GM23338 (cell line): ENCODE data around the gene GDAP1L1. TPM values are rescaled to one million over a fixed set of nuclear protein-coding genes. Genes with fewer than 3 reads are reported as not detected.

Experiments
- ATAC-seq: fragments of 200-7000 bp; cut with Tn5 transposase; 3 replicates; pipeline ENCODE4 v1.9.1; 2020
- DNase-seq: peaks from one replicate; pipeline ENCODE4 v3.0.0-alpha.2; 2015; ENCODE audit warnings: low spot score
- H2AFZ ChIP-seq: fragments of 200-600 bp; sonication (generic); 2 replicates; pipeline ENCODE4 v1.8.0; 2016; ENCODE audit warnings: antibody characterized with exemption, mild to moderate bottlenecking, moderate library complexity
- H3F3A ChIP-seq: fragments of 200-600 bp; sonication (generic); replicated peaks from 2 replicates; pipeline ENCODE4 v1.8.0; 2017; ENCODE audit warnings: antibody characterized with exemption, mixed run types, low read depth
- H3K27ac ChIP-seq: fragments of 200-600 bp; sonication (generic); 2 replicates; pipeline ENCODE4 v1.6.1; 2016; ENCODE audit warnings: low read depth
- H3K27me3 ChIP-seq: fragments of 200-600 bp; sonication (generic); 2 replicates; pipeline ENCODE4 v1.8.0; 2016; ENCODE audit warnings: mild to moderate bottlenecking, mixed run types, moderate library complexity; ENCODE audit not compliant: insufficient read depth
- H3K36me3 ChIP-seq: fragments of 200-600 bp; sonication (generic); 2 replicates; pipeline ENCODE4 v1.8.0; 2016; ENCODE audit warnings: mild to moderate bottlenecking; ENCODE audit not compliant: insufficient read depth
- H3K4me1 ChIP-seq: fragments of 200-600 bp; sonication (generic); 2 replicates; pipeline ENCODE4 v1.8.0; 2016; ENCODE audit warnings: mild to moderate bottlenecking, moderate library complexity; ENCODE audit not compliant: insufficient read depth
- H3K4me2 ChIP-seq: fragments of 200-600 bp; sonication (generic); 2 replicates; pipeline ENCODE4 v1.7.1; 2017; ENCODE audit warnings: mixed run types
- H3K4me3 ChIP-seq: fragments of 200-600 bp; sonication (generic); 2 replicates; pipeline ENCODE4 v1.6.1; 2016; ENCODE audit warnings: mixed run types
- H3K79me2 ChIP-seq: fragments of 200-600 bp; sonication (generic); replicated peaks from 2 replicates; pipeline ENCODE4 v1.8.0; 2017; ENCODE audit warnings: mild to moderate bottlenecking; ENCODE audit not compliant: insufficient read depth
- H3K9me2 ChIP-seq: fragments of 200-600 bp; sonication (generic); 2 replicates; pipeline ENCODE4 v1.8.0; 2017; ENCODE audit not compliant: insufficient read depth
- H4K20me1 ChIP-seq: fragments of 200-600 bp; sonication (generic); replicated peaks from 2 replicates; pipeline ENCODE4 v1.8.0; 2017; ENCODE audit warnings: mild to moderate bottlenecking; ENCODE audit not compliant: insufficient read depth
- H3K27ac Mint-ChIP-seq: 2 replicates; pipeline ENCODE4 v1.8.0; 2020; ENCODE audit warnings: inconsistent platforms, mild to moderate bottlenecking, moderate library complexity, mixed read lengths
- H3K27me3 Mint-ChIP-seq: 3 replicates; pipeline ENCODE4 v1.8.0; 2022; ENCODE audit warnings: low read depth, mild to moderate bottlenecking, moderate library complexity, mixed read lengths, inconsistent platforms; ENCODE audit not compliant: insufficient read depth, poor library complexity
- H3K36me3 Mint-ChIP-seq: 3 replicates; pipeline ENCODE4 v1.8.0; 2021; ENCODE audit warnings: low read depth, mild to moderate bottlenecking, inconsistent platforms, moderate library complexity, mixed read lengths
- H3K4me1 Mint-ChIP-seq: 3 replicates; pipeline ENCODE4 v1.8.0; 2020; ENCODE audit warnings: mild to moderate bottlenecking, inconsistent platforms, mixed read lengths
- H3K4me3 Mint-ChIP-seq: 3 replicates; pipeline ENCODE4 v1.8.0; 2021; ENCODE audit warnings: moderate library complexity, mild to moderate bottlenecking, inconsistent platforms, mixed read lengths
- H3K9me3 Mint-ChIP-seq: 3 replicates; pipeline ENCODE4 v1.8.0; 2020; ENCODE audit warnings: moderate library complexity, mild to moderate bottlenecking, inconsistent platforms, mixed read lengths
- CREB1 ChIP-seq: fragments of 250-450 bp; sonication (Bioruptor Pico); IDR thresholded peaks from 2 replicates; pipeline ENCODE4 v1.5.0; 2020; ENCODE audit warnings: low read depth, mild to moderate bottlenecking, moderate library complexity
- CTCF ChIP-seq, 2 experiments: fragments of 200-600 bp in 1 of 2; sonication (generic) in 1 of 2; conservative IDR thresholded peaks; 2 replicates each; pipeline versions ENCODE4 v1.5.1 to v1.6.1; 2016 to 2017; ENCODE audit warnings: antibody characterized with exemption in 2 of 2, low read depth in 2 of 2, mild to moderate bottlenecking in 2 of 2, moderate library complexity in 1 of 2
- EZH2 ChIP-seq: fragments of 200-600 bp; sonication (generic); IDR thresholded peaks from one replicate; pipeline ENCODE4 v1.8.0; 2017; ENCODE audit warnings: antibody characterized with exemption, mild to moderate bottlenecking, low read depth; ENCODE audit not compliant: unreplicated experiment
- EZH2phosphoT487 ChIP-seq: fragments of 200-600 bp; sonication (generic); IDR thresholded peaks from one replicate; pipeline ENCODE4 v1.8.1; 2018; ENCODE audit warnings: antibody characterized with exemption; ENCODE audit not compliant: unreplicated experiment
- JUNB ChIP-seq: IDR thresholded peaks from one replicate; pipeline ENCODE4 v1.6.1; 2016; ENCODE audit warnings: antibody characterized with exemption; ENCODE audit not compliant: unreplicated experiment
- NANOG ChIP-seq: IDR thresholded peaks from 2 replicates; pipeline ENCODE4 v1.6.1; 2016; ENCODE audit warnings: antibody characterized with exemption, borderline replicate concordance
- POLR2AphosphoS5 ChIP-seq: IDR thresholded peaks from 2 replicates; pipeline ENCODE4 v1.6.1; 2016; ENCODE audit warnings: antibody characterized with exemption, low read depth
- REST ChIP-seq: IDR thresholded peaks from one replicate; pipeline ENCODE4 v1.6.1; 2018; ENCODE audit warnings: antibody characterized with exemption; ENCODE audit not compliant: unreplicated experiment
- STAT1 ChIP-seq: IDR thresholded peaks from one replicate; pipeline ENCODE4 v1.6.1; 2016; ENCODE audit warnings: antibody characterized with exemption; ENCODE audit not compliant: unreplicated experiment
- ZNF331 ChIP-seq: fragments of 250-450 bp; sonication (Bioruptor Pico); IDR thresholded peaks from 2 replicates; pipeline ENCODE4 v1.5.0; 2020; ENCODE audit warnings: low read depth, mild to moderate bottlenecking, moderate library complexity
- polyA plus RNA-seq: library from polyadenylated mRNA; unstranded; fragments of >200 nt; fragmentation: Nextera tagmentation; extraction: Ambion mirVana; gene quantifications from 2 replicates; pipeline ENCODE4 v1.2.1, GENCODE V29; 2016
- total RNA-seq: library from RNA; depleted of rRNA; stranded (reverse); fragments of >200 nt; shearing (Covaris generic); gene quantifications from 2 replicates; pipeline ENCODE4 v1.2.3, GENCODE V29; 2014
- TF ChIP-seq, protein P1 (sequence below): IDR thresholded peaks from 2 replicates; pipeline ENCODE4 v1.6.1; 2016; ENCODE audit warnings: antibody characterized with exemption

The GDAP1L1 gene
- total and polyA plus RNA-seq, 2 experiments from 2014 or later: 4.5 to 11.2 TPM

GRCh38 chr20:44203161-44203560 lies 43.9 kb upstream of the GDAP1L1 start:
- ATAC-seq: no peak
- Histone ChIP-seq H3K36me3 (peaks cover 38% of the 10 kb centered on the region), H3K27me3 (no peaks in the 10 kb centered on the region), H3K4me2 (no peak overlapping the region), H3K4me1 (no peaks in the 10 kb centered on the region), H3K4me3 (no peak overlapping the region), H3K27ac (no peak overlapping the region), H3K9me2 (no peaks in the 10 kb centered on the region), H3K79me2 (peaks cover 69% of the 10 kb centered on the region), H2AFZ (no peak overlapping the region), H4K20me1 (peaks cover 28% of the 10 kb centered on the region), H3F3A (no peaks in the 10 kb centered on the region)
- Mint-ChIP-seq H3K27ac (no peak overlapping the region), H3K4me3 (no peak overlapping the region), H3K4me1 (peaks cover 6% of the 10 kb centered on the region; the same call in 2 of the 3 replicates), H3K9me3 (no peaks in the 10 kb centered on the region), H3K36me3 (peaks cover 55% of the 10 kb centered on the region), H3K27me3 (peaks cover 2% of the 10 kb centered on the region)
- TF ChIP-seq POLR2AphosphoS5 (no peak), EZH2phosphoT487 (no peak), STAT1 (no peak), JUNB (no peak), NANOG (no peak), ZNF331 (CRISPR knock-in tag) (no peak), REST (no peak)
- no peak for DNase-seq

DNA sequence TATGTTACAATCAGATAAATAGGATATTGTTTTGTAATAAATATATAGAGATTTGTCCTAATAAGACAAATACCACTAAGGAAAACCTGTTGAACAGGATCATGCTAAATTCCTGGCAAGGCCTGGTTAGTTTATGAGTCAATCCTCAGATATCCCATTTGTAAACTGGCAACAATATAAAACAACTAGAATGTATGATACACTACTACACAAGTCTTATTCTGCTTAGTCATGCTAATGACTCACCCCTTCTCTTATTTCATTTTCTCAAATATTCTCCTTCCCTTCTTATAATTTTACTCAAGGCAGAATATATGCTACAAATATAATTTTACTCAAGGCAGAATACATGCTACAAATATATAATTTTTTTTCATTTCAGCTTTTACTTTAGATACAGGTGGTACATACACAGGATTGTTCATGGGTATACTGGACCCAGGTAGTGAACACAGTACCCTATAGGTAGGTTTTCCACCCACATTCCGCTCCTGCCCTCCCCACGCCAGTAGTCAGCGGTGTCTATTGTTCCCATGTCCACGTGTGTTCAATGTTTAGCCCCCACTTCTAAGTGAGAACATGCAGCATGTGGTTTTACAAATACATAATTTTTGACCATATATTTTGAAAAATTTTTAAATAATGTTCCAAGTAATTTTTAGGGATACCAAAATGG lies 42.8 kb upstream of the GDAP1L1 start:
- Mint-ChIP-seq H3K36me3 (peaks cover 49% of the 10 kb centered on the region), H3K27ac (peak overlapping the region; percentile 71), H3K9me3 (no peaks in the 10 kb centered on the region), H3K27me3 (no peaks in the 10 kb centered on the region), H3K4me1 (peaks cover 16% of the 10 kb centered on the region; the same call in 2 of the 3 replicates), H3K4me3 (no peak overlapping the region)
- H3K27me3 ChIP-seq: no peaks in the 10 kb centered on the region
- peaks cover 33% of the 10 kb centered on the region for H3K36me3 ChIP-seq
- H3K9me2 ChIP-seq: no peaks in the 10 kb centered on the region
- H3K4me3 ChIP-seq: no peak overlapping the region
- H4K20me1 ChIP-seq: peaks cover 31% of the 10 kb centered on the region
- no peaks in the 10 kb centered on the region for H3F3A ChIP-seq
- no peak for TF ChIP-seq EZH2
- TF ChIP-seq REST: no peak
- TF ChIP-seq CTCF (conservative IDR thresholded peaks at IDR 0.05; ENCODE audit: low read depth in 2 of 2): no peak
- TF ChIP-seq, protein P1, sequence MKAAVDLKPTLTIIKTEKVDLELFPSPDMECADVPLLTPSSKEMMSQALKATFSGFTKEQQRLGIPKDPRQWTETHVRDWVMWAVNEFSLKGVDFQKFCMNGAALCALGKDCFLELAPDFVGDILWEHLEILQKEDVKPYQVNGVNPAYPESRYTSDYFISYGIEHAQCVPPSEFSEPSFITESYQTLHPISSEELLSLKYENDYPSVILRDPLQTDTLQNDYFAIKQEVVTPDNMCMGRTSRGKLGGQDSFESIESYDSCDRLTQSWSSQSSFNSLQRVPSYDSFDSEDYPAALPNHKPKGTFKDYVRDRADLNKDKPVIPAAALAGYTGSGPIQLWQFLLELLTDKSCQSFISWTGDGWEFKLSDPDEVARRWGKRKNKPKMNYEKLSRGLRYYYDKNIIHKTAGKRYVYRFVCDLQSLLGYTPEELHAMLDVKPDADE: no peak
- TF ChIP-seq CREB1 (CRISPR knock-in tag): no peak
- no peak for TF ChIP-seq STAT1
- H3K27ac ChIP-seq: 0 out of 2 replicates have a peak overlapping the region, but pooled peaks have one; percentile 11
- no peak overlapping the region for H3K4me2 ChIP-seq
- no peak overlapping the region for H2AFZ ChIP-seq
- ATAC-seq (no peak), DNase-seq (no peak)
- peaks cover 10% of the 10 kb centered on the region for H3K4me1 ChIP-seq
- H3K79me2 ChIP-seq: peaks cover 81% of the 10 kb centered on the region
